Hepatocyte (in vitro differentiated cells): ENCODE results near the gene KDM6A. TPM values are rescaled to one million over a fixed set of nuclear protein-coding genes. Genes with fewer than 3 reads are reported as not detected.

ENCODE experiments used
- DNase-seq: peaks from one replicate; pipeline ENCODE4 v3.0.0-alpha.2; 2016; ENCODE audit warnings: low spot score
- H2AFZ ChIP-seq: fragments of 200-600 bp; sonication (generic); 2 replicates; pipeline ENCODE4 v1.6.0; 2016; ENCODE audit warnings: antibody characterized with exemption, mild to moderate bottlenecking
- H3K27ac ChIP-seq: fragments of 200-600 bp; sonication (generic); 2 replicates; pipeline ENCODE4 v1.5.1; 2016; ENCODE audit warnings: mild to moderate bottlenecking
- H3K27me3 ChIP-seq: fragments of 200-600 bp; sonication (generic); 2 replicates; pipeline ENCODE4 v1.6.1; 2016
- H3K36me3 ChIP-seq: fragments of 200-600 bp; sonication (generic); replicated peaks from 2 replicates; pipeline ENCODE4 v1.5.1; 2016; ENCODE audit warnings: low read depth; ENCODE audit not compliant: insufficient read depth
- H3K4me1 ChIP-seq: fragments of 200-600 bp; sonication (generic); 2 replicates; pipeline ENCODE4 v1.5.1; 2016; ENCODE audit warnings: mild to moderate bottlenecking, moderate library complexity; ENCODE audit not compliant: insufficient read depth
- H3K4me2 ChIP-seq: fragments of 200-600 bp; sonication (generic); 2 replicates; pipeline ENCODE4 v1.6.0; 2016
- H3K4me3 ChIP-seq: fragments of 200-600 bp; sonication (generic); 2 replicates; pipeline ENCODE4 v1.5.1; 2016; ENCODE audit warnings: mild to moderate bottlenecking
- H3K79me2 ChIP-seq: fragments of 200-600 bp; sonication (generic); 2 replicates; pipeline ENCODE4 v1.6.0; 2017; ENCODE audit warnings: mild to moderate bottlenecking
- H3K9me2 ChIP-seq: fragments of 200-600 bp; sonication (generic); replicated peaks from 2 replicates; pipeline ENCODE4 v1.6.0; 2017; ENCODE audit warnings: mild to moderate bottlenecking; ENCODE audit not compliant: insufficient read depth
- H3K9me3 ChIP-seq: fragments of 200-600 bp; sonication (generic); 2 replicates; pipeline ENCODE4 v1.5.1; 2016; ENCODE audit warnings: low read depth, mild to moderate bottlenecking
- H4K20me1 ChIP-seq: fragments of 200-600 bp; sonication (generic); 2 replicates; pipeline ENCODE4 v1.6.0; 2016; ENCODE audit warnings: mild to moderate bottlenecking; ENCODE audit not compliant: insufficient read depth, poor library complexity, severe bottlenecking
- EZH2 ChIP-seq: fragments of 200-600 bp; sonication (generic); IDR thresholded peaks from 2 replicates; pipeline ENCODE4 v1.6.1; 2016; ENCODE audit warnings: antibody characterized with exemption, mild to moderate bottlenecking, borderline replicate concordance
- EZH2phosphoT487 ChIP-seq: fragments of 200-600 bp; sonication (generic); IDR thresholded peaks from one replicate; pipeline ENCODE4 v1.6.1; 2018; ENCODE audit warnings: antibody characterized with exemption, mild to moderate bottlenecking, low read depth, moderate library complexity; ENCODE audit not compliant: unreplicated experiment, severe bottlenecking
- WGBS: methylation state at CpG from one replicate; pipeline ENCODE4 v1.1.6; 2016; ENCODE audit warnings: low lambda C conversion rate; ENCODE audit errors: missing lambda C conversion rate; 5-methylcytosine and 5-hydroxymethylcytosine counted together
- polyA plus RNA-seq: library from polyadenylated mRNA; unstranded; fragments of >200 nt; fragmentation: Nextera tagmentation; extraction: Ambion mirVana; gene quantifications from 2 replicates; pipeline ENCODE4 v1.2.1, GENCODE V29; 2016
- total RNA-seq: library from RNA; depleted of rRNA; stranded (reverse); fragments of >200 nt; gene quantifications from 2 replicates; pipeline ENCODE4 v1.2.3, GENCODE V29; 2014
- TF ChIP-seq, protein P1 (sequence below): fragments of 200-600 bp; sonication (generic); IDR thresholded peaks from 2 replicates; pipeline ENCODE4 v1.5.1; 2016; ENCODE audit warnings: antibody characterized with exemption, mild to moderate bottlenecking; ENCODE audit not compliant: poor library complexity

The KDM6A gene
- total and polyA plus RNA-seq, 2 experiments from 2014 or later: 13.7 to 46.2 TPM

DNA sequence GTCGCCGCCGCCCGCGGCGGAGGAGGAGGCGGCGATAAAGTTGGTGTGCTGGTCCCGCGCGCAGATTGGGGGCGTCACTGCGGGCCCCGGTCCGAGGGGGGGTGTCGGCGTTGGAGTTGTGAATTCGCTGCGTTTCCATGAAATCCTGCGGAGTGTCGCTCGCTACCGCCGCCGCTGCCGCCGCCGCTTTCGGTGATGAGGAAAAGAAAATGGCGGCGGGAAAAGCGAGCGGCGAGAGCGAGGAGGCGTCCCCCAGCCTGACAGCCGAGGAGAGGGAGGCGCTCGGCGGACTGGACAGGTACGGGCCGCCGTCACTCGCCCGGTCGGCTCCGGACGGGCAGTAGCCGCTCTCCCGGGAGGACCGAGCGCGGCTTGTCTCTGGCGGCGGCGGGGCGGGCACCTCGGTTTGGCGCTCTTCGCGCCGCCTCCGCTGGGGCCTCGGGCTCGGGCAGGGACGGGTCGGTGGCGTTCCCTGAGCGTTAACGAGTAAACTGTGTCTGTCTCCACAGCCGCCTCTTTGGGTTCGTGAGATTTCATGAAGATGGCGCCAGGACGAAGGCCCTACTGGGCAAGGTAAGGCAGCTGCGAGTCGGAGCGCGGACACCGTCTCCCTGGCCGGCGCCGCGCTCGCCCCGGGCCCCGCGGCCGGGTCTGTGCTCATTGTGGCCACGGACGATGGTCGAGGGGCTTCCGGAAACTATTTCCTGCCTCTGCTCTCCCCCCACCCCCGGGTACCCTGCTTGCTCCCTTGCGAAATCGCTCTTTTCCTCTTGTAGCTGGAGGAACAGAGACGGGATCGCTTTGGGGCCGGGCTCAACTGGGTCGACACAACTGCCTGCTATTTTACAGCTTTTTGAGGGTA is 658 bp downstream of the KDM6A start:
- Histone ChIP-seq H3K9me2 (no peaks in the 10 kb centered on the region), H3K4me2 (peak overlapping the region; percentile 74), H3K4me3 (peak overlapping the region; percentile 79), H3K27me3 (no peaks in the 10 kb centered on the region), H3K36me3 (no peaks in the 10 kb centered on the region), H3K27ac (peak overlapping the region; percentile 100), H3K4me1 (no peaks in the 10 kb centered on the region), H2AFZ (peak overlapping the region; percentile 61), H3K9me3 (no peaks in the 10 kb centered on the region), H4K20me1 (peaks cover 36% of the 10 kb centered on the region), H3K79me2 (peaks cover 66% of the 10 kb centered on the region)
- DNase-seq: peak; percentile 58
- TF ChIP-seq EZH2phosphoT487 (no peak), EZH2 (no peak)
- TF ChIP-seq, protein P1, sequence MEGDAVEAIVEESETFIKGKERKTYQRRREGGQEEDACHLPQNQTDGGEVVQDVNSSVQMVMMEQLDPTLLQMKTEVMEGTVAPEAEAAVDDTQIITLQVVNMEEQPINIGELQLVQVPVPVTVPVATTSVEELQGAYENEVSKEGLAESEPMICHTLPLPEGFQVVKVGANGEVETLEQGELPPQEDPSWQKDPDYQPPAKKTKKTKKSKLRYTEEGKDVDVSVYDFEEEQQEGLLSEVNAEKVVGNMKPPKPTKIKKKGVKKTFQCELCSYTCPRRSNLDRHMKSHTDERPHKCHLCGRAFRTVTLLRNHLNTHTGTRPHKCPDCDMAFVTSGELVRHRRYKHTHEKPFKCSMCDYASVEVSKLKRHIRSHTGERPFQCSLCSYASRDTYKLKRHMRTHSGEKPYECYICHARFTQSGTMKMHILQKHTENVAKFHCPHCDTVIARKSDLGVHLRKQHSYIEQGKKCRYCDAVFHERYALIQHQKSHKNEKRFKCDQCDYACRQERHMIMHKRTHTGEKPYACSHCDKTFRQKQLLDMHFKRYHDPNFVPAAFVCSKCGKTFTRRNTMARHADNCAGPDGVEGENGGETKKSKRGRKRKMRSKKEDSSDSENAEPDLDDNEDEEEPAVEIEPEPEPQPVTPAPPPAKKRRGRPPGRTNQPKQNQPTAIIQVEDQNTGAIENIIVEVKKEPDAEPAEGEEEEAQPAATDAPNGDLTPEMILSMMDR: no peak
- 55% methylated on average over 81 of the region's 99 CpGs for WGBS

DNA sequence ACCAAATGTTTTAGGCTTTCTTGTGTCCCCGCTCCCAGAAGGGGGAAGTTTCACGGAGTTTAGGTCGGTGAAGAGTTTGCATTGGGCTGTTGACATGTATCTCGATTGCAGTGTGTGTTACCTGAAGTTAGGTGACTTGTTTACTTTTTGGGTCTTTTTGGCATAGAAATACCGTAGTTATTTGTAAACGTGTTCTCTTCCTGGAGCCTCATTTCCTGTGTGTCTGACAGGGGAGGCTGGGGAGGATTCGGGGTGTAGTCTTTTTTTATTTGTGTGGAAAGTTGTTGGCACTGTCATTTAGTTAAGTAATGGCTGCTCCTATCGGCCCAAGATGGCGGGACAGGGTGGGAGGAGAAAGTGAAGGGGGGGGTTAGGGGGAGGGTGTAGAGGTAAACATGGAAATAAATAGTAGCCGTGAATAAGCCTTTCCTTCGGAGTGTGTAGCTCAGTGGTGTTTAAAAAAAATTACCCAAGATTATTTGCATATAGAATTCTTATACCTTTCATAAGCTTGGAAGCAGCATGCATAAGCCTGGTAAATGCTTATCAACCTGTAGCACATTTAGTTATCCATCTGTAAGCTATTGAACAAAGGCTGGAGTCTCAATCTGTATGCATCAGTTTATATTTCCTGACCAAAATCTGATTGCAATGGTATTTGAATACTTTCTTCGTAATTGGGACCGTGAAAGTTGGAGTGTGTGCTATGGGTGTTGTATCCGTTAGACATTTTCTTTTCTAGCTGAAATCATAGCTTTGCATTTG is 1.6 kb downstream of the KDM6A start:
- DNase-seq: peak; percentile 32
- peaks cover 75% of the 10 kb centered on the region for H3K79me2 ChIP-seq
- H3K4me1 ChIP-seq: no peaks in the 10 kb centered on the region
- 44% methylated on average over 14 of the region's 14 CpGs for WGBS
- H3K36me3 ChIP-seq: no peaks in the 10 kb centered on the region
- H3K9me3 ChIP-seq: no peaks in the 10 kb centered on the region
- TF ChIP-seq EZH2: no peak
- TF ChIP-seq, protein P1: no peak
- no peaks in the 10 kb centered on the region for H3K27me3 ChIP-seq
- H3K4me3 ChIP-seq: peak overlapping the region; percentile 79
- no peak overlapping the region for H2AFZ ChIP-seq
- no peaks in the 10 kb centered on the region for H3K9me2 ChIP-seq
- H3K27ac ChIP-seq: peak overlapping the region; percentile 100
- H4K20me1 ChIP-seq: peaks cover 46% of the 10 kb centered on the region
- H3K4me2 ChIP-seq: peak overlapping the region; percentile 74

DNA sequence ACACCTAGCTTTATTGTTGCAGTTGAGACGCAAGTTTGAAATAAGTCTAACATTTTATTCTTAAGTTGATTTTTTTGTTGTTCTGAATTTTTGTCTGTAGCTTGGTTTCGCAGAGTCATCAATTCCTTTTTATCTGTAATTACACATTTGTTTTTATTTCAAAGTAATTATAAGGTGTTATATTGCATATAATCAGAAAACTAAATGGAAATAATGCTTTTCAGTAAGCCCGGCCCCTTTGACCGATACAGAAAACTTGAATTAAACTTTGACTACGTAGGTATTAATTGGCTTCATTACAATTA is 2.1 kb downstream of the KDM6A start:
- DNase-seq: no peak
- Histone ChIP-seq H2AFZ (no peak overlapping the region), H3K79me2 (peaks cover 78% of the 10 kb centered on the region), H3K27me3 (no peaks in the 10 kb centered on the region), H3K4me2 (peak overlapping the region; percentile 74), H3K4me3 (peak overlapping the region; percentile 79), H3K9me2 (no peaks in the 10 kb centered on the region), H3K4me1 (no peaks in the 10 kb centered on the region), H3K9me3 (no peaks in the 10 kb centered on the region), H3K36me3 (no peaks in the 10 kb centered on the region), H3K27ac (no peak overlapping the region), H4K20me1 (peaks cover 51% of the 10 kb centered on the region)
- 59% methylated on average over 5 of the region's 5 CpGs for WGBS
- TF ChIP-seq EZH2phosphoT487: no peak
- no peak for TF ChIP-seq EZH2
- TF ChIP-seq, protein P1: no peak
